ENCODE results near the gene TESK1.

The TESK1 gene

DNA sequence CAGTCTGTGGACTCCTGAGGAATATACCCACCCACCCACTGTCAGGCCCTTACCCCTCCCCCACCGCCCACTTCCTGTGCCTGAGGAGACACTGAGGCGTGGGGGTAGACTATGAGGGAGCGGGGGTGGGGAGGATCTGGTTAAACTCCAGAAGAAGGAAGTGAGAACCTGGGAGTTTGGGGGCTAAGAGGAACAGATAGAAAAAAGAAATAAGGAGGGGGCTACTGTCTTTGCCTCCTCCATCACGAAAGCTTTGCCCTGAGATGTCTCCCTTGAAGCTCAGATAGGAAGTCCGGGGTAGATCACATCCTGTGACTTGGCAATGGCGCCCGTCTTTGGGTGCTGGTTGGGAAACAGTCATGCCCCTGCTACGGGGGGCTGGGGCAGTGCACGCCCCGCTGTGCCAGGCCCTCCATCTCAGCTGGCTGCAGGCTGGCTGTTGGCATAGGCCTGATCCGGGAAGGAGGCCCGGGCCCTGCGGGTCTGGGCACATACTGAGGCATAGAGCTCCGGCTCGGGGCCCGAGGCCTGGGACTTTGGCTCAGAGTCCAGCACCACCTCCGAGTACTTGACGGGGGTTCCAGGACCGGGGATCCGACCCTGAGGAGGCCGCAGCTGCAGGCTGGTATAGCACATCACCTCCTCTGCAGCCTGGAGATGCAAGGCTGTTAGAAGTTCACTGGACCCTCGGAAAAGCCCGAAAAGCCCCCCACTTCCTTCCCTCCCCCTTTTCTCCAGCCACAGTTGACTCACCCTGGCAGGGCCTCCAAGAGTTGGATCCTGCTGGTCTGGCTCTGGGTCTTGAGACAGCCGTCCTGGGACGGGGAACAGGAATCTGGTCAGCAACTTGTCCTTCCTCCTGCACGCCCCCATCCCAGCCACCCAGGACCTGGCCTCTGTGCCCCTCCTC, 44.6 kb downstream of the TESK1 start:
- no peak for DNase-seq

GRCh38 chr9:35650341-35651158, 45.5 kb downstream of the TESK1 start, which contains the start of gene SIT1:
TSS of gene SIT1 (minus strand) at chr9:35650931. CDS start at chr9:35650853, 78 bp downstream.
- no peak for DNase-seq

GRCh38 chr9:35651956-35652828, 47.1 kb downstream of the TESK1 start:
- no peak for DNase-seq

GRCh38 chr9:35652829-35653209, 47.8 kb downstream of the TESK1 start:
- DNase-seq = no peak

DNA sequence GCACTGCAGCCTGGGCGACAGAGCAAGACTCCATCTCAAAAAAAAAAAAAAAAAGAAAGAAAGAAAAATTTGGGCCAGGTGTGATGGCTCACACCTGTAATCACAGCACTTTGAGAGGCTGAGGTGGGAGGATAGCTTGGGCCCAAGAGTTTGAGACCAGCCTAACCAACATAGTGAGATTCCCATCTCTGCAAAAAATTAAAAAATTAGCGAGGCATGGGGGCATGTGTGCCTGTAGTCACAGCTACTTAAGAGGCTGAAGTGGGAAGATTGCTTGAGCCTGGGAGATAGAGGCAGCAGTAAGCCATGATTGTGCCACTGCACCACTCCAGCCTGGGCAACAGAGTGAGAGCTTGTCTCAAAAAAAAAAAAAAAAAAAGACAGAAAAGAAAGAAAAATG, 48.5 kb downstream of the TESK1 start:
- no peak for DNase-seq

DNA sequence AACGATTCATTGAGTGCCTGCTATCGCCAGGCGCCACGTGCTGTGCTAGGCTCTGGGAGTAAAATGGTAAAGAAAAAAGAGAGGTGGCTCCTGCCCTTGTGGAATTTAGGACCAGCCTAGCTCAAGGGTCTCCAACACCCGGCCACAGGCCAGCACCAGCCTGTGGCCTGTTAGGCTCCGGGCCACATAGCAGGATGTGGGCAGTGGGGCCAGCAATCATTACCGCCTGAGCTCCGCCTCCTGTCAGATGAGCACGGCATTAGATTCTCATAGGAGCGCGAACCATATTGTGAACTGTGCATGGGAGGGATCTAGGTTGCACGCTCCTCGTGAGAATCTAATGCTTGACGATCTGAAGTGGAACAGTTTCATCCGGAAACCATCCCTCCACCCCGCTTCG, 51.3 kb downstream of the TESK1 start:
- no peak for DNase-seq

DNA sequence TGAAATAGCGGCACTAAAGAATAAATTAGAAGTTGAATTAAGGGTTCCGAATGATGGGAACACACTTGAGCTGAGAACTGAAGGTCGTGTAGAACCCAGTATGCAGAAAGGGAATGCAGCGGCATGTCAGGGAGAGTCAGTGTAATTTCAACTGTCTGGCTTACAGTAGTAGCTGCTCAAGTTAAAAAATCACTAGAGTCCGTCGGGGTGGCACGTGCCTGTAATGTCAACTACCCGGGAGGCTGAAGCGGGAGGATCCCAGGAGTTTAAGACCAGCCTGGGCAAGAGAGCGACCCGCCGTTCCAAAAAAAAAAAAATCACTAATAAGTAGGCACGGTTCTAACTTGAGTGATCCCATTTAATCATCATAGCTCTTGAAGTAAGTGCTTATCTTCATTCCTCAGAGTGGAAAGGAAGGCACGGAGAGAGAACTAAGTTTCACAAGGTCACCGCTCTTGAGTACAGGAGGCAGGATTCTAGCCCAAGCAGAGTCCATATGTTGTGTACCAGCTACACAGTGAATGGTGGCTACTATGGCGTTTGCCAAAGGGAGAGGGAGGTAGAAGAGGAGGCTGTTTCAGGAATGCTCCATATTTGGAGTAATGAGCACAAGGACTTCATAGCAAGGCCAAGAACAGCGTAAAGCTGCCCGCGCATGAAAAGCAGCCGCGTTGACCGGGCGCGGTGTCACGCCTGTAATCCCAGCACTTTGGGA, 51.9 kb downstream of the TESK1 start:
- no peak for DNase-seq

DNA sequence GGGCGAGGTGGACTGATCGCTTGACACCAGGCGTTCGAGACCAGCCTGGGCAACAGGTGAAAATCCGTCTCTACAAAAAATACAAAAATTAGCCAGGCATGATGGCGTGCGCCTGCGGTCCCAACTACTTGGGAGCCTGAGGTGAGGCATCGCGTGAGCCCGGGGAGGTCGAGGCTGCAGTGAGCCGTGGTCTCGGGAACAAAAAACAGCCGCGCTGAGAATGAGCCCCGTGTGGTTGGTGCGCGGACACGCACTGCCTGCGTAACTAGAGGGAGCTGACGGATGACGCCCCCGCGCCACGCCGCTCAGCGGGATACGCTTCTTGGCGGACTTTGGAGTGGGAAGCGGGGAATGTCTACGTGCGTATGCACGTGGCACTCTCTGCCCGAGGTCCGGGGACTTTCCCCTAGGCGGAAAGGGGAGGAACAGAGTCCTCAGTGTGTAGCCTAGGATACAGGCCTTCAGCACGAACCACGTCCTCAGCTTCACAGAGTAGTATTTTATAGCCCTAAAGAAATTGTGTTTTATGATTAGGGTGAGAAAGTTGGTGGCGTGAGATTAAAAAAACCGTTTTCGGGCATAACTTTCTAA, 52.6 kb downstream of the TESK1 start, which contains the start of gene RMRP:
Gene RMRP, minus strand, starts transcription at position 474 of the 591 bp plus-strand sequence.
- peak; percentile 98 for DNase-seq

DNA sequence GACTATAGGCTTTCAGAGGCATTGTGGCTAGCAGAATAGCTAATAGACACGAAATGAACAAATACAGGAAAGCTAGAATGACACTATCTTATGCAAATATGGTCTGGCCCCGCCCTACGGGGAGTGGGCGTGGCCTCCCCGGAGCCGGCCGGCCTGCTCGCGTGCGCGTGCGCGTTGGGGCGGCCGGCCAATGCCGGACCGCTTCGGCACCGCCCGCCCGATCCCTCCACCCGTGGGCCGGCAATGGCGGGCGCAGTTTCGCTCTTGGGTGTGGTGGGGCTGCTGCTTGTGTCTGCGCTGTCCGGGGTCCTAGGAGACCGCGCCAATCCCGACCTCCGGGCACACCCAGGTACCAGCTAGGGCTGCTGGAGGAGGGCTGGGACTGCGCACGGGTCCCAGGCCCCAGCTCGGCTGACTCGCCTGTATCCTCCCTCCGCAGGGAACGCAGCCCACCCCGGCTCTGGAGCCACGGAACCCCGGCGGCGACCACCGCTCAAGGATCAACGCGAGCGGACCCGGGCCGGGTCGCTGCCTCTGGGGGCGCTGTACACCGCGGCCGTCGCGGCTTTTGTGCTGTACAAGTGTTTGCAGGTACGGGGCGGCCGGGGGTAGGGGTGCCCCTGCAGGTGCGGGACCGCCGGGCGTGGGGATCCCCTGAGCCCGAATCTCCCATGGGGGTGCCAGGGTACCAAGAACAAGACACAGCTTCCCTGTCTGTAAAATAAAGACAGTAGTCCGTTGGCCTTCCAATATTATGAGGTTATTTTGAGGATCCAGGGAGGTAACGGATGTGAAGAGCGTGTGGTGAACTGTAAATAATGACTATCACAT, 53.3 kb downstream of the TESK1 start, which contains the start of gene CCDC107:
Gene CCDC107, plus strand, starts transcription at position 156 of the 831 bp plus-strand sequence. Its CDS starts 88 bp downstream, at position 244.
- peak; percentile 93 for DNase-seq

DNA sequence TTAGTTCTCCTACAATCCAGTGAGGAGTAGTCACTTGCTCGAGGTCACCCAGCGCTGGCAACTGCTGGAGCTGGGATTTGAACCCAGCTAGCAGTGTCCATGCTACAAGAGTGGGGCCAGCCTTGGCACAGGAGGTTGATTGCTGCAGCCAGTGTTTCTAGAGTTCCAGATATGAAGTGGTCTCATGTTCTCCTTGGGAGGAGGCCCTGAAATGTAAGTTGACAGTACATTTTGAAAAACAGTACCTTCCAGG, 53.8 kb downstream of the TESK1 start:
- DNase-seq = no peak

- no peak for DNase-seq
Measured at GRCh38 chr9:35659340-35659739, 54.3 kb downstream of the TESK1 start.
